Neural cell (in vitro differentiated cells): ENCODE data around the gene MAPK8IP3. TPM values are rescaled to one million over a fixed set of nuclear protein-coding genes. Genes with fewer than 3 reads are reported as not detected.

Experiments used
- H2AFZ ChIP-seq: fragments of 200-600, 300-800 bp; sonication (generic), shearing (Covaris generic); 2 replicates; pipeline ENCODE4 v1.6.0; 2014; ENCODE audit warnings: low read depth, mild to moderate bottlenecking, antibody characterized with exemption, low read length, moderate library complexity
- H3F3A ChIP-seq: fragments of 200-600 bp; shearing (Covaris generic); 2 replicates; pipeline ENCODE4 v1.6.1; 2016; ENCODE audit warnings: mild to moderate bottlenecking, moderate library complexity, mixed read lengths, antibody characterized with exemption, low read length; ENCODE audit not compliant: insufficient read depth, poor library complexity, severe bottlenecking
- H3K27ac ChIP-seq: fragments of 200-600, 300-800 bp; sonication (generic), shearing (Covaris generic); 2 replicates; pipeline ENCODE4 v1.5.1; 2014; ENCODE audit warnings: mild to moderate bottlenecking, low read length, moderate library complexity
- H3K27me3 ChIP-seq: fragments of 300-800, 200-600 bp; sonication (generic), shearing (Covaris generic); 2 replicates; pipeline ENCODE4 v1.6.0; 2014; ENCODE audit warnings: mild to moderate bottlenecking, low read depth, low read length, moderate library complexity; ENCODE audit not compliant: insufficient read depth
- H3K36me3 ChIP-seq: fragments of 300-800, 200-600 bp; sonication (generic), shearing (Covaris generic); 2 replicates; pipeline ENCODE4 v1.5.1; 2014; ENCODE audit warnings: mild to moderate bottlenecking, antibody characterized with exemption, low read length, moderate library complexity; ENCODE audit not compliant: insufficient read depth
- H3K4me2 ChIP-seq: fragments of 300-800, 200-600 bp; sonication (generic), shearing (Covaris generic); 2 replicates; pipeline ENCODE4 v1.6.0; 2014; ENCODE audit warnings: mild to moderate bottlenecking, low read length
- H3K4me3 ChIP-seq: fragments of 300-800, 200-600 bp; sonication (generic), shearing (Covaris generic); 2 replicates; pipeline ENCODE4 v1.5.1; 2014; ENCODE audit warnings: mild to moderate bottlenecking, low read length, moderate library complexity
- H3K79me2 ChIP-seq: fragments of 200-600 bp; shearing (Covaris generic); replicated peaks from 2 replicates; pipeline ENCODE4 v1.6.0; 2014; ENCODE audit warnings: mild to moderate bottlenecking, low read length, moderate library complexity; ENCODE audit not compliant: insufficient read depth
- H3K9ac ChIP-seq: fragments of 300-800, 200-600 bp; sonication (generic), shearing (Covaris generic); 2 replicates; pipeline ENCODE4 v1.6.1; 2016; ENCODE audit warnings: mild to moderate bottlenecking, low read length, mixed read lengths
- H3K9me2 ChIP-seq: fragments of 200-600 bp; shearing (Covaris generic); 2 replicates; pipeline ENCODE4 v1.6.1; 2016; ENCODE audit warnings: mild to moderate bottlenecking, low read length, mixed read lengths; ENCODE audit not compliant: insufficient read depth
- H3K9me3 ChIP-seq: fragments of 200-600, 300-800 bp; sonication (generic), shearing (Covaris generic); 2 replicates; pipeline ENCODE4 v1.6.1; 2016; ENCODE audit warnings: mild to moderate bottlenecking, mixed run types, low read length, moderate library complexity, mixed read lengths
- H4K20me1 ChIP-seq: fragments of 200-600 bp; shearing (Covaris generic); 2 replicates; pipeline ENCODE4 v1.6.1; 2016; ENCODE audit warnings: mild to moderate bottlenecking, mixed run types; ENCODE audit not compliant: insufficient read depth
- CTCF ChIP-seq: fragments of 450-650 bp; IDR thresholded peaks from 2 replicates; pipeline ENCODE4 v1.5.1; 2014; ENCODE audit warnings: antibody characterized with exemption, mild to moderate bottlenecking, moderate library complexity; ENCODE audit not compliant: poor library complexity, severe bottlenecking
- EP300 ChIP-seq: fragments of 450-650 bp; conservative IDR thresholded peaks from 2 replicates; pipeline ENCODE4 v1.6.1; 2014; ENCODE audit warnings: antibody characterized with exemption, mild to moderate bottlenecking, moderate library complexity; ENCODE audit not compliant: poor library complexity, severe bottlenecking
- EZH2 ChIP-seq: fragments of 200-600, 300-800 bp; shearing (Covaris generic), sonication (generic); IDR thresholded peaks from 2 replicates; pipeline ENCODE4 v1.6.1; 2014; ENCODE audit warnings: antibody characterized with exemption, low read length, borderline replicate concordance, mild to moderate bottlenecking; ENCODE audit not compliant: insufficient read depth, poor library complexity, severe bottlenecking
- MXI1 ChIP-seq: fragments of 450-650 bp; conservative IDR thresholded peaks from 2 replicates; pipeline ENCODE4 v1.6.1; 2014; ENCODE audit warnings: antibody characterized with exemption, mild to moderate bottlenecking; ENCODE audit not compliant: poor library complexity, severe bottlenecking
- POLR2AphosphoS5 ChIP-seq: IDR thresholded peaks from 2 replicates; pipeline ENCODE4 v1.6.1; 2012
- RAD21 ChIP-seq: fragments of 450-650 bp; conservative IDR thresholded peaks from 2 replicates; pipeline ENCODE4 v1.6.1; 2014; ENCODE audit warnings: antibody characterized with exemption, mild to moderate bottlenecking, moderate library complexity
- REST ChIP-seq: IDR thresholded peaks from 2 replicates; pipeline ENCODE4 v1.6.1; 2012; ENCODE audit warnings: borderline replicate concordance
- SMC3 ChIP-seq: fragments of 450-650 bp; conservative IDR thresholded peaks from 2 replicates; pipeline ENCODE4 v1.6.1; 2014; ENCODE audit warnings: antibody characterized with exemption, mild to moderate bottlenecking, moderate library complexity; ENCODE audit not compliant: poor library complexity
- TAF1 ChIP-seq: IDR thresholded peaks from 2 replicates; pipeline ENCODE4 v1.6.1; 2012; ENCODE audit warnings: low read depth
- polyA plus RNA-seq: library from polyadenylated mRNA; depleted of rRNA; stranded (reverse); fragments of >200 nt; gene quantifications from 2 replicates; pipeline ENCODE4 v1.2.3, GENCODE V29; 2014

Gene MAPK8IP3
- polyA plus RNA-seq, 1 donor from 2014 or later: 51.0 TPM

- H3K9ac ChIP-seq: no peak overlapping the region
- H3K4me2 ChIP-seq: no peak overlapping the region
- peaks cover 11% of the 10 kb centered on the region for H3K36me3 ChIP-seq
Measured at GRCh38 chr16:1691276-1691675, 14.7 kb upstream of the MAPK8IP3 start.

GRCh38 chr16:1691956-1692355 lies 14.0 kb upstream of the MAPK8IP3 start:
- no peaks in the 10 kb centered on the region for H4K20me1 ChIP-seq
- peaks cover 11% of the 10 kb centered on the region for H3K36me3 ChIP-seq
- no peak overlapping the region for H3K27ac ChIP-seq
- TF ChIP-seq MXI1 (no peak), EZH2 (no peak), TAF1 (no peak), EP300 (no peak), CTCF (no peak), RAD21 (no peak)

More at GRCh38 chr16:1691276-1691675, 14.7 kb upstream of the MAPK8IP3 start:
- no peaks in the 10 kb centered on the region for H3K9me2 ChIP-seq
- H3K79me2 ChIP-seq: peaks cover 21% of the 10 kb centered on the region
- no peaks in the 10 kb centered on the region for H4K20me1 ChIP-seq
- H3K9me3 ChIP-seq: no peaks in the 10 kb centered on the region
- H3F3A ChIP-seq: no peaks in the 10 kb centered on the region
- no peak for TF ChIP-seq EP300
- TF ChIP-seq POLR2AphosphoS5: no peak
- no peak for TF ChIP-seq TAF1
- TF ChIP-seq REST: no peak
- no peak for TF ChIP-seq CTCF
- no peak for TF ChIP-seq RAD21
- no peak for TF ChIP-seq MXI1
- no peak for TF ChIP-seq SMC3
- no peak for TF ChIP-seq EZH2
- no peak overlapping the region for H3K4me3 ChIP-seq
- no peak overlapping the region for H2AFZ ChIP-seq
- H3K27me3 ChIP-seq: no peaks in the 10 kb centered on the region
- no peak overlapping the region for H3K27ac ChIP-seq

More at GRCh38 chr16:1691956-1692355, 14.0 kb upstream of the MAPK8IP3 start:
- no peaks in the 10 kb centered on the region for H3F3A ChIP-seq
- H3K9me3 ChIP-seq: no peaks in the 10 kb centered on the region
- no peak overlapping the region for H3K9ac ChIP-seq
- H3K9me2 ChIP-seq: no peaks in the 10 kb centered on the region
- no peaks in the 10 kb centered on the region for H3K27me3 ChIP-seq
- H3K79me2 ChIP-seq: peaks cover 21% of the 10 kb centered on the region
- no peak overlapping the region for H3K4me2 ChIP-seq
- H3K4me3 ChIP-seq: no peak overlapping the region
- H2AFZ ChIP-seq: no peak overlapping the region
